Measurements from ENCODE around the gene SFMBT2. TPM values are rescaled to one million over a fixed set of nuclear protein-coding genes. Genes with fewer than 3 reads are reported as not detected.

Gene SFMBT2
- total RNA-seq, 4 donors from 2014 or later, result 2.6 to 26.4 (median 4.5) TPM

DNA sequence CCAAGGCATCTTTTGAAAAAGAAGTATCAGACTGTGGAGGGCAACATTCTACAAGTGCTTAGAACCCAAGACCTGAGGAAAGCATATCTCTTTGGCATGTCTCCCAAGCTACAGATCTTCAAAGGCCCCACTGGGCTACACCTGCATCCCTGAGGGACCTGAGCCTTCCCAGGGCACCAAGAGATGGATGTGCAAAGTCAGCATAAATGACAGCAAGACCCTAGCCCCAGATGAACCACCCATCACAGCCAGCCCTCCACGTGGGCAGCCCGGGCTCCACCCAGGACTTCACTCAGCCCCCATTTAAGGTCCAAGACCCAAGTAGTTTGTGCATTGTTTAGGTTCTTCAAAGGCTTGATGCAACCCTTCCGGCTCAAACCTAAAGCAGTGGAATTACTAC lies 123.5 kb downstream of the SFMBT2 start:
- no peaks in the 10 kb centered on the region for H3K27me3 ChIP-seq
- no peak overlapping the region for H3K4me3 ChIP-seq
- H3K36me3 ChIP-seq, result no peaks in the 10 kb centered on the region
- H3K4me1 ChIP-seq, result no peaks in the 10 kb centered on the region
- no peak for DNase-seq
- H3K9me3 ChIP-seq, result no peaks in the 10 kb centered on the region
- no peak for TF ChIP-seq CTCF (IDR thresholded peaks at IDR 0.05)
- TF ChIP-seq POLR2A (IDR thresholded peaks at IDR 0.05), result no peak
- H3K27ac ChIP-seq, result no peak overlapping the region

- Histone ChIP-seq H3K27ac (no peak overlapping the region), H3K4me3 (no peak overlapping the region), H3K9me3 (no peaks in the 10 kb centered on the region), H3K27me3 (no peaks in the 10 kb centered on the region), H3K36me3 (no peaks in the 10 kb centered on the region), H3K4me1 (no peaks in the 10 kb centered on the region)
- no peak for DNase-seq
- TF ChIP-seq POLR2A (IDR thresholded peaks at IDR 0.05), result no peak
- TF ChIP-seq CTCF (IDR thresholded peaks at IDR 0.05), result no peak
Observed at GRCh38 chr10:7285522-7286322, 125.1 kb downstream of the SFMBT2 start.

DNA sequence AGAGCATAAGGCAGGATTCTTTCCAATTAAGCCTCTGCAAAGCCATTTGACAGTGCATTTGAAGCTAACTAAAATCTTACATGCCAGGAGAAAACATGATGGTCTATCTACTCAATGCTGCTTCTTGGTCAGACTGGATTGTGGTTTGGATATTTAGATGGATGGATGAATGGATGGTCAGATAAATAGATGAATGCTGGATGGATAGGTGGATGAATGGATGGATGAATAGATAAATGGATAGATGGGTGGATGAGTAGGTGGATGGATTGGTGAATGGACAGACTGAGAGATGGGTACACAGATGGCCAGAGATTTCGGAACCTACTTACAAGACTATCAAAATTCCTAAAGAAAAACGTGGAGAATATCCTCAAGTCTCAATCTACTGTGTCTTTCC lies 127.6 kb downstream of the SFMBT2 start:
- H3K4me3 ChIP-seq, result no peak overlapping the region
- no peaks in the 10 kb centered on the region for H3K27me3 ChIP-seq
- H3K9me3 ChIP-seq, result no peaks in the 10 kb centered on the region
- no peak overlapping the region for H3K27ac ChIP-seq
- H3K36me3 ChIP-seq, result no peaks in the 10 kb centered on the region
- H3K4me1 ChIP-seq, result no peaks in the 10 kb centered on the region
- DNase-seq, result no peak
- TF ChIP-seq CTCF (IDR thresholded peaks at IDR 0.05) (no peak), POLR2A (IDR thresholded peaks at IDR 0.05) (no peak)

GRCh38 chr10:7282457-7282856 lies 128.4 kb downstream of the SFMBT2 start:
- H3K9me3 ChIP-seq, result no peaks in the 10 kb centered on the region
- TF ChIP-seq POLR2A (IDR thresholded peaks at IDR 0.05), result no peak
- no peak for TF ChIP-seq CTCF (IDR thresholded peaks at IDR 0.05)
- H3K27ac ChIP-seq, result no peak overlapping the region
- no peaks in the 10 kb centered on the region for H3K36me3 ChIP-seq
- H3K27me3 ChIP-seq, result no peaks in the 10 kb centered on the region
- H3K4me3 ChIP-seq, result no peak overlapping the region
- H3K4me1 ChIP-seq, result no peaks in the 10 kb centered on the region
- no peak for DNase-seq

GRCh38 chr10:7281429-7281828 lies 129.4 kb downstream of the SFMBT2 start:
- H3K27me3 ChIP-seq, result no peaks in the 10 kb centered on the region
- H3K36me3 ChIP-seq, result no peaks in the 10 kb centered on the region
- H3K27ac ChIP-seq, result no peak overlapping the region
- TF ChIP-seq CTCF (IDR thresholded peaks at IDR 0.05), result no peak
- no peak for TF ChIP-seq POLR2A (IDR thresholded peaks at IDR 0.05)
- DNase-seq, result no peak
- no peak overlapping the region for H3K4me3 ChIP-seq
- H3K9me3 ChIP-seq, result no peaks in the 10 kb centered on the region
- no peaks in the 10 kb centered on the region for H3K4me1 ChIP-seq
